ENCODE results near the gene AHRR. TPM values are rescaled to one million over a fixed set of nuclear protein-coding genes. Genes with fewer than 3 reads are reported as not detected.
A peak's percentile ranks its signal among the peaks of the same experiment; 100 is the strongest.
"Not testable (repeated sequence)": the region's sequence is repeated elsewhere in the genome, so short reads cannot be mapped to it uniquely, and the experiment has no call there.

The AHRR gene
- 1.7 TPM for total RNA-seq
- polyA plus RNA-seq (ENCODE audit: insufficient read depth, low read depth, low replicate concordance): 0.71 TPM
- long read RNA-seq, donor 1: 0 reads
- long read RNA-seq, donor 2: 0 reads
- long read RNA-seq, donor 3: 0 reads
- long read RNA-seq, donor 4: 0 reads
- long read RNA-seq, donor 5, partial matches to known transcripts: 0 of 1 reads
- long read RNA-seq, donor 5, other reads (novel, unspliced or antisense): 0 of 1 reads
- long read RNA-seq, donor 6: 0 reads
- long read RNA-seq, donor 7, partial matches to known transcripts: 0 of 4 reads
- long read RNA-seq, donor 7, other reads (novel, unspliced or antisense): 4 of 4 reads
- long read RNA-seq, donor 8: 0 reads
- long read RNA-seq, donor 9: 0 reads
- long read RNA-seq, donor 10: 0 reads

DNA sequence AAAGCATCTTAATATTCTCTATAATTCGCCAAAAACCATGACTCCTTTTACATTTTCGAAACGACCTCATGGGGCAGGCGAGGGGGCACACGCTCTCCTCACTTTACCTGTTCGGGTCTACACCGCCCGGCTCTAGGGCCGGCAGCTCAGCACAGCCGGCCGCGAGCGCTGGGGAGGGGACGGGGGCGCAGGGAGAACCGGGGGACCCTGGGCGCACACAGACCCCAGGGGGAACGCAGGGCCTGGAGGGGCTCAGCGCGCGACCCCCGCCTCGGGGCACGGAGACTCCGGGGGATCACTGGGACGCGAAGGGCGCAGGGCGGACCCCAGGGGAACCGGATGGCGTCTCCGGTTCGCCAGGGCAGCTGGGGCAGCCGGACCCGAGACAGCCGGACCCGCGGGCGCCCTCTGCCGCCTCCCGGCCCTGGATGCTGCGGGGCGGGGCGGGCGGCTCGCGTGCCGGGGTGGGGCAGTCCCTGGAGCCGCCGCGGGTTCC lies at the start of gene AHRR:
TSS of gene AHRR (plus strand) at position 485 of the 496 bp plus-strand sequence. CDS start 22,189 bp downstream, outside the sequence.
- no peaks in the 10 kb centered on the region for H3K9me3 ChIP-seq (ENCODE audit: control insufficient read depth in 2 of 3, insufficient read depth in 1 of 3, low read length in 3 of 3)
- H3K4me3 ChIP-seq (ENCODE audit: low read length in 3 of 3): peak within 1 kb of the TSS in 1 of 3 donors; percentile 25
- peaks cover 12% of the 10 kb centered on the region for H3K27me3 ChIP-seq (ENCODE audit: control insufficient read depth, insufficient read depth, low read length)
- no peaks in the 10 kb centered on the region for H3K36me3 ChIP-seq (ENCODE audit: control insufficient read depth in 2 of 3, insufficient read depth in 3 of 3, low read length in 3 of 3)
- no peak within 1 kb of the TSS for H3K9ac ChIP-seq (ENCODE audit: low read length in 3 of 3)
- intact Hi-C loops (cut with DNase I): no loop called here
- TF ChIP-seq, protein P1, sequence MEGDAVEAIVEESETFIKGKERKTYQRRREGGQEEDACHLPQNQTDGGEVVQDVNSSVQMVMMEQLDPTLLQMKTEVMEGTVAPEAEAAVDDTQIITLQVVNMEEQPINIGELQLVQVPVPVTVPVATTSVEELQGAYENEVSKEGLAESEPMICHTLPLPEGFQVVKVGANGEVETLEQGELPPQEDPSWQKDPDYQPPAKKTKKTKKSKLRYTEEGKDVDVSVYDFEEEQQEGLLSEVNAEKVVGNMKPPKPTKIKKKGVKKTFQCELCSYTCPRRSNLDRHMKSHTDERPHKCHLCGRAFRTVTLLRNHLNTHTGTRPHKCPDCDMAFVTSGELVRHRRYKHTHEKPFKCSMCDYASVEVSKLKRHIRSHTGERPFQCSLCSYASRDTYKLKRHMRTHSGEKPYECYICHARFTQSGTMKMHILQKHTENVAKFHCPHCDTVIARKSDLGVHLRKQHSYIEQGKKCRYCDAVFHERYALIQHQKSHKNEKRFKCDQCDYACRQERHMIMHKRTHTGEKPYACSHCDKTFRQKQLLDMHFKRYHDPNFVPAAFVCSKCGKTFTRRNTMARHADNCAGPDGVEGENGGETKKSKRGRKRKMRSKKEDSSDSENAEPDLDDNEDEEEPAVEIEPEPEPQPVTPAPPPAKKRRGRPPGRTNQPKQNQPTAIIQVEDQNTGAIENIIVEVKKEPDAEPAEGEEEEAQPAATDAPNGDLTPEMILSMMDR (IDR thresholded peaks at IDR 0.05; ENCODE audit: borderline replicate concordance, extremely low read depth, insufficient read depth): peak; percentile 23
- FAIRE-seq: no peak
- DNase-seq: peak in 3 of 5 donors; percentile 46 to 69 (median 64)
- no peak within 1 kb of the TSS for H3K27ac ChIP-seq (ENCODE audit: low read depth in 2 of 2, low read length in 2 of 2)
- H3K4me1 ChIP-seq (ENCODE audit: control insufficient read depth in 2 of 3, insufficient read depth in 2 of 3, low read depth in 1 of 3, low read length in 3 of 3): peaks cover 0 to 4% (median 0%) of the 10 kb centered on the region in 3 donors

DNA sequence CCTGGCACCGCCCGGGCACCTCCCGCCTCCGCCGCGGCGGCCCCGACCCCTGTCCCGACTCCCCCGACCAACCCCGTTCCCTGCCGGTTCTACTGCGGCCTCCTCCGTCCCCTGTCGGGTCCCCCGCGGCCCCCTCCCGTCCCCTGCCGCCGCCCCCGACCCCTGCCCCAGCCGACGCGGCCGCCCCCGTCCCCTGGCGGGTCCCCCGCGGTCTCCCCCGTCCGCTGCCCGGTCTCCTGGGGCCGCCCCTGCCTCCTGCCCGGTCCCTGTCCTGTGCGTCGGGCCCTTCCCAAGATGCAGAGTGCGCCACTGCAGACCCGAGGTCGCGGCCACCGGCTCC lies 49.7 kb upstream of the AHRR start:
- H3K27me3 ChIP-seq (ENCODE audit: control insufficient read depth, insufficient read depth, low read length); H3K4me1 ChIP-seq (ENCODE audit: control insufficient read depth in 2 of 3, insufficient read depth in 2 of 3, low read depth in 1 of 3, low read length in 3 of 3); H3K36me3 ChIP-seq (ENCODE audit: control insufficient read depth in 2 of 3, insufficient read depth in 3 of 3, low read length in 3 of 3); DNase-seq; H3K9me3 ChIP-seq (ENCODE audit: control insufficient read depth in 2 of 3, insufficient read depth in 1 of 3, low read length in 3 of 3); FAIRE-seq; intact Hi-C loops (cut with DNase I): not testable (repeated sequence)
- peak overlapping the region; percentile 30 to 69 (median 49) for H3K9ac ChIP-seq (ENCODE audit: low read length in 3 of 3)
- H3K27ac ChIP-seq (ENCODE audit: low read depth in 2 of 2, low read length in 2 of 2): peak overlapping the region; percentile 76 to 79
- H3K4me3 ChIP-seq (ENCODE audit: low read length in 3 of 3): peak overlapping the region; percentile 56 to 81 (median 70)

DNA sequence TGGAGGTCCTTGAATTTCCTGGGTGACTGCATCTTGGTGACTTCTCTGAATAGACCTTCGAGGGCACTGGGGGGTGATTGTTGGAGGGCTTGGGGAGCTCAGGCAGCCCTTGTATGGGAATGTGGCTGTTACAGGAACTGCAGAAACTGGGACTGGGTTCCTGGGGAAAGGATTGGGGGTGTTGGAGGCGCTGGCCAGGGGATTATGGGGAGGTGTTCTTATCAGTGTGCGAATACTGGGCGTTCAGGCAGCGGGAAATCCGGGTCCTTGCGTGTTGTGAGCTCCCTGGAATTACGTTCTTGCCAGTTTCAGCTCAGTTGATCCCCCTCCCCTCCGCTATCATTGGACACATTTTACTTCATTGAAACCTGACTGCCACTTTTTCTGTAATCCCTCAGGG lies 48.4 kb upstream of the AHRR start:
- H3K4me1 ChIP-seq (ENCODE audit: control insufficient read depth in 2 of 3, insufficient read depth in 2 of 3, low read depth in 1 of 3, low read length in 3 of 3); intact Hi-C loops (cut with DNase I); H3K27me3 ChIP-seq (ENCODE audit: control insufficient read depth, insufficient read depth, low read length); H3K27ac ChIP-seq (ENCODE audit: low read depth in 2 of 2, low read length in 2 of 2); H3K9ac ChIP-seq (ENCODE audit: low read length in 3 of 3); DNase-seq; H3K36me3 ChIP-seq (ENCODE audit: control insufficient read depth in 2 of 3, insufficient read depth in 3 of 3, low read length in 3 of 3); H3K4me3 ChIP-seq (ENCODE audit: low read length in 3 of 3); H3K9me3 ChIP-seq (ENCODE audit: control insufficient read depth in 2 of 3, insufficient read depth in 1 of 3, low read length in 3 of 3); FAIRE-seq: not testable (repeated sequence)

DNA sequence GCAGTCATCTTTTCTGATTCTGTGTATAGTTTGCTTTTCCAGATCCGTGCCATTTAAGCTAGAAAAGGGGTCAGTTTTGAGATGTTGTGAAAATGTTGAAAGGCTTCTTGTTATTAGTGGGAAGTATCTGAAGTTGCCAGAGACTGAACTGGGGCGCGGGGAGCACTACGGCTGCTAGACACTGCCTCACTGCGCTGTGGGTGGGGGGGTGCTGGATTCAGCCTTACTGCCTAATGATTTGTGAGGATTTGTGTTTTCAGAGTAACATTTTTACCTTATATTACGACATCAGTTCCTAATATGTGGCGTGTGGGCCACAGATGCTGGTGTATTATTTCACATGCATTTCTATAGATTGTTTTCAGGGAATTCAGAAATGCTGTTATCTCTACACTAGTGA lies 48.0 kb upstream of the AHRR start:
- H3K9ac ChIP-seq (ENCODE audit: low read length in 3 of 3); intact Hi-C loops (cut with DNase I); H3K27me3 ChIP-seq (ENCODE audit: control insufficient read depth, insufficient read depth, low read length); H3K36me3 ChIP-seq (ENCODE audit: control insufficient read depth in 2 of 3, insufficient read depth in 3 of 3, low read length in 3 of 3); H3K9me3 ChIP-seq (ENCODE audit: control insufficient read depth in 2 of 3, insufficient read depth in 1 of 3, low read length in 3 of 3); FAIRE-seq; H3K27ac ChIP-seq (ENCODE audit: low read depth in 2 of 2, low read length in 2 of 2); DNase-seq; H3K4me1 ChIP-seq (ENCODE audit: control insufficient read depth in 2 of 3, insufficient read depth in 2 of 3, low read depth in 1 of 3, low read length in 3 of 3); H3K4me3 ChIP-seq (ENCODE audit: low read length in 3 of 3): not testable (repeated sequence)

DNA sequence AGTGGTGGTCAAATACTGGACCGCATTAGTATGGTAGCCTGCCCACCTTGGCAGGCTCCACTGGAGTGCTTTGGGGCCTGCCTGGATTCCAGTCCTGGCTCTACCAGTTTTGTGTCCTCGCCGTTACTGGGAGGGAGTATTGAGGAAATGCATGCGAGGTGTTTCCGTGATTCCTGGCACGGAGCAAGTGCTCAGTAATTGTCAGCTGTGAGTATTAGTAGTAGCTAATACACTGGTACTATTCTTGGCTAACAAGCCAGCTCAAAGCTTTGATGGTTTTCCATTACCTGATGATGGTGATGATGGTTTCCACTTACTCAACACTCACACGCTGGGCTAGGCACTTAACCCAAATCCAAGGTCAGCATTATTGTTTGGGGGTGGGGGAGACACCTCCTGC lies 47.2 kb upstream of the AHRR start:
- DNase-seq; H3K4me3 ChIP-seq (ENCODE audit: low read length in 3 of 3); H3K27ac ChIP-seq (ENCODE audit: low read depth in 2 of 2, low read length in 2 of 2); H3K9ac ChIP-seq (ENCODE audit: low read length in 3 of 3); H3K27me3 ChIP-seq (ENCODE audit: control insufficient read depth, insufficient read depth, low read length); H3K4me1 ChIP-seq (ENCODE audit: control insufficient read depth in 2 of 3, insufficient read depth in 2 of 3, low read depth in 1 of 3, low read length in 3 of 3); FAIRE-seq; H3K9me3 ChIP-seq (ENCODE audit: control insufficient read depth in 2 of 3, insufficient read depth in 1 of 3, low read length in 3 of 3); H3K36me3 ChIP-seq (ENCODE audit: control insufficient read depth in 2 of 3, insufficient read depth in 3 of 3, low read length in 3 of 3); intact Hi-C loops (cut with DNase I): not testable (repeated sequence)
